ENCODE results near the gene CALML4. TPM values are rescaled to one million over a fixed set of nuclear protein-coding genes. Genes with fewer than 3 reads are reported as not detected.

Gene CALML4
- total RNA-seq, 2 experiments from 2014 or later: 1.5 to 2.0 TPM

GRCh38 chr15:68145706-68146105, 59.4 kb downstream of the CALML4 start:
- Mint-ChIP-seq H3K4me3 (no peak overlapping the region), H3K4me1 (ENCODE audit: low read depth) (peaks cover 28% of the 10 kb centered on the region), H3K36me3 (ENCODE audit: low read depth) (peaks cover 68% of the 10 kb centered on the region), H3K9me3 (no peaks in the 10 kb centered on the region), H3K27ac (no peak overlapping the region), H3K27me3 (no peaks in the 10 kb centered on the region)
- H3K36me3 ChIP-seq (ENCODE audit: insufficient read depth, low read length): peaks cover 44% of the 10 kb centered on the region
- no peak overlapping the region for H3K27ac ChIP-seq (ENCODE audit: low read depth in 1 of 2, low read length in 2 of 2)
- no peak overlapping the region for H3K4me3 ChIP-seq (ENCODE audit: low read length)
- H3K27me3 ChIP-seq (ENCODE audit: control insufficient read depth in 1 of 2, insufficient read depth in 2 of 2, low read length in 2 of 2): no peaks in the 10 kb centered on the region
- no peak for DNase-seq
- ChIA-PET POLR2A (interaction anchor here (1.6 kb wide), 1 partner anchor 15 kb away, joined by 6 read pairs; no protein-coding TSS in a partner anchor), CTCF (no interaction called here)
- H3K9me3 ChIP-seq (ENCODE audit: control insufficient read depth in 1 of 2, insufficient read depth in 1 of 2, low read length in 2 of 2): no peaks in the 10 kb centered on the region
- no peaks in the 10 kb centered on the region for H3K4me1 ChIP-seq (ENCODE audit: insufficient read depth, low read length)
- TF ChIP-seq CTCF (IDR thresholded peaks at IDR 0.05): no peak
- no peak for ATAC-seq (ENCODE audit: poor library complexity)
- intact Hi-C loops (cut with DNase I, micrococcal nuclease): no loop called here

GRCh38 chr15:68143785-68144184, 61.3 kb downstream of the CALML4 start:
- Histone ChIP-seq H3K27ac (ENCODE audit: low read depth in 1 of 2, low read length in 2 of 2) (no peak overlapping the region), H3K36me3 (ENCODE audit: insufficient read depth, low read length) (peaks cover 47% of the 10 kb centered on the region), H3K4me3 (ENCODE audit: low read length) (no peak overlapping the region), H3K27me3 (ENCODE audit: control insufficient read depth in 1 of 2, insufficient read depth in 2 of 2, low read length in 2 of 2) (no peaks in the 10 kb centered on the region), H3K9me3 (ENCODE audit: control insufficient read depth in 1 of 2, insufficient read depth in 1 of 2, low read length in 2 of 2) (no peaks in the 10 kb centered on the region), H3K4me1 (ENCODE audit: insufficient read depth, low read length) (no peaks in the 10 kb centered on the region)
- ChIA-PET POLR2A (no interaction called here), CTCF (no interaction called here)
- H3K4me1 Mint-ChIP-seq (ENCODE audit: low read depth): peaks cover 37% of the 10 kb centered on the region
- ATAC-seq (ENCODE audit: poor library complexity) (no peak), DNase-seq (no peak)
- H3K36me3 Mint-ChIP-seq (ENCODE audit: low read depth): peaks cover 66% of the 10 kb centered on the region
- H3K4me3 Mint-ChIP-seq: no peak overlapping the region
- H3K27ac Mint-ChIP-seq: peak overlapping the region; percentile 1
- H3K9me3 Mint-ChIP-seq: no peaks in the 10 kb centered on the region
- no peaks in the 10 kb centered on the region for H3K27me3 Mint-ChIP-seq
- no peak for TF ChIP-seq CTCF (IDR thresholded peaks at IDR 0.05)
- intact Hi-C loops (cut with DNase I, micrococcal nuclease): no loop called here

- TF ChIP-seq CTCF (IDR thresholded peaks at IDR 0.05): no peak
- Mint-ChIP-seq H3K36me3 (ENCODE audit: low read depth) (peaks cover 64% of the 10 kb centered on the region), H3K9me3 (no peaks in the 10 kb centered on the region), H3K4me3 (no peak overlapping the region), H3K4me1 (ENCODE audit: low read depth) (peaks cover 38% of the 10 kb centered on the region), H3K27me3 (no peaks in the 10 kb centered on the region), H3K27ac (no peak overlapping the region)
- H3K9me3 ChIP-seq (ENCODE audit: control insufficient read depth in 1 of 2, insufficient read depth in 1 of 2, low read length in 2 of 2): no peaks in the 10 kb centered on the region
- ChIA-PET CTCF (no interaction called here), POLR2A (no interaction called here)
- peaks cover 44% of the 10 kb centered on the region for H3K36me3 ChIP-seq (ENCODE audit: insufficient read depth, low read length)
- no peaks in the 10 kb centered on the region for H3K27me3 ChIP-seq (ENCODE audit: control insufficient read depth in 1 of 2, insufficient read depth in 2 of 2, low read length in 2 of 2)
- H3K4me1 ChIP-seq (ENCODE audit: insufficient read depth, low read length): no peaks in the 10 kb centered on the region
- H3K27ac ChIP-seq (ENCODE audit: low read depth in 1 of 2, low read length in 2 of 2): no peak overlapping the region
- intact Hi-C loops (cut with DNase I, micrococcal nuclease): no loop called here
- DNase-seq: no peak
- H3K4me3 ChIP-seq (ENCODE audit: low read length): no peak overlapping the region
- ATAC-seq (ENCODE audit: poor library complexity): no peak
These were observed 62.0 kb downstream of the CALML4 start for GRCh38 chr15:68143129-68143528.

Other genes with a start within 250 kb of the CALML4 start
- gene PIAS1, start 151.0 kb downstream of the CALML4 start, total RNA-seq: 10 to 100 TPM; 73.1 to 74.8 TPM
- 1 to 10 TPM; 8.0 to 8.1 TPM for gene CLN6, start 24.4 kb upstream of the CALML4 start, total RNA-seq
- 10 to 100 TPM; 83.2 to 94.9 TPM for gene FEM1B, start 72.4 kb upstream of the CALML4 start, total RNA-seq
- gene ITGA11, start 226.8 kb upstream of the CALML4 start, total RNA-seq: under 1 TPM; 0.08 to 0.20 TPM